H9 (cell line): Measurements from ENCODE around the gene FHIP1B. TPM values are rescaled to one million over a fixed set of nuclear protein-coding genes. Genes with fewer than 3 reads are reported as not detected.
A peak's percentile ranks its signal among the peaks of the same experiment; 100 is the strongest.

ENCODE experiments used
- DNase-seq: peaks from one replicate; pipeline ENCODE4 v3.0.0-alpha.2; 2017
- H2AFZ ChIP-seq: one replicate; pipeline ENCODE4 v1.6.1; 2013; ENCODE audit warnings: mild to moderate bottlenecking, low read length, control low read depth, moderate library complexity
- H2AK5ac ChIP-seq: 2 replicates; pipeline ENCODE4 v1.6.1; 2013; ENCODE audit warnings: low read length, control low read depth, mixed read lengths; ENCODE audit not compliant: insufficient read length
- H2BK120ac ChIP-seq: one replicate; pipeline ENCODE4 v1.6.1; 2013; ENCODE audit warnings: low read depth, mild to moderate bottlenecking, low read length, control low read depth, inconsistent platforms; ENCODE audit not compliant: poor library complexity, severe bottlenecking
- H2BK12ac ChIP-seq: 2 replicates; pipeline ENCODE4 v1.6.1; 2013; ENCODE audit warnings: low read length, control low read depth, mixed read lengths, low read depth; ENCODE audit not compliant: insufficient read length
- H2BK15ac ChIP-seq: 2 replicates; pipeline ENCODE4 v1.6.1; 2013; ENCODE audit warnings: low read depth, low read length, control low read depth
- H2BK20ac ChIP-seq: one replicate; pipeline ENCODE4 v1.6.1; 2013; ENCODE audit warnings: low read depth, mild to moderate bottlenecking, low read length, control low read depth, inconsistent platforms; ENCODE audit not compliant: poor library complexity, severe bottlenecking
- H2BK5ac ChIP-seq: 2 replicates; pipeline ENCODE4 v1.6.1; 2013; ENCODE audit warnings: low read length, control low read depth, mixed read lengths; ENCODE audit not compliant: insufficient read length
- H3K14ac ChIP-seq: 2 replicates; pipeline ENCODE4 v1.6.1; 2013; ENCODE audit warnings: low read length, control low read depth; ENCODE audit not compliant: insufficient read depth
- H3K18ac ChIP-seq: 2 replicates; pipeline ENCODE4 v1.6.1; 2013; ENCODE audit warnings: low read depth, mild to moderate bottlenecking, mixed read lengths, low read length, control low read depth; ENCODE audit not compliant: insufficient read length
- H3K23ac ChIP-seq: 2 replicates; pipeline ENCODE4 v1.6.1; 2013; ENCODE audit warnings: low read length, control low read depth, mixed read lengths, low read depth; ENCODE audit not compliant: insufficient read length
- H3K23me2 ChIP-seq: 2 replicates; pipeline ENCODE4 v1.6.1; 2013; ENCODE audit warnings: low read depth, mild to moderate bottlenecking, mixed read lengths, low read length, control low read depth; ENCODE audit not compliant: insufficient read length, poor library complexity, severe bottlenecking
- H3K27ac ChIP-seq: 2 replicates; pipeline ENCODE4 v1.5.1; 2013; ENCODE audit warnings: low read length, control low read depth, mixed read lengths, low read depth; ENCODE audit not compliant: insufficient read length
- H3K27me3 ChIP-seq: 2 replicates; pipeline ENCODE4 v1.6.1; 2013; ENCODE audit warnings: low read length, control low read depth, inconsistent platforms; ENCODE audit not compliant: insufficient read depth
- H3K4ac ChIP-seq: 2 replicates; pipeline ENCODE4 v1.6.1; 2013; ENCODE audit warnings: low read depth, mild to moderate bottlenecking, control low read depth, inconsistent platforms, low read length, moderate library complexity
- H3K4me1 ChIP-seq: 2 replicates; pipeline ENCODE4 v1.6.1; 2013; ENCODE audit warnings: low read length, control low read depth, inconsistent platforms; ENCODE audit not compliant: insufficient read depth
- H3K4me2 ChIP-seq: 2 replicates; pipeline ENCODE4 v1.6.1; 2013; ENCODE audit warnings: low read length, control low read depth, mixed read lengths; ENCODE audit not compliant: insufficient read length, insufficient read depth
- H3K56ac ChIP-seq: 2 replicates; pipeline ENCODE4 v1.6.1; 2013; ENCODE audit warnings: low read depth, mild to moderate bottlenecking, mixed read lengths, low read length, control low read depth; ENCODE audit not compliant: insufficient read length
- H3K79me1 ChIP-seq: 2 replicates; pipeline ENCODE4 v1.6.1; 2013; ENCODE audit warnings: low read depth, mild to moderate bottlenecking, moderate library complexity, low read length, control low read depth, inconsistent platforms; ENCODE audit not compliant: insufficient read depth, poor library complexity, severe bottlenecking
- H3K79me2 ChIP-seq: 2 replicates; pipeline ENCODE4 v1.6.1; 2013; ENCODE audit warnings: low read length, control low read depth, inconsistent platforms; ENCODE audit not compliant: insufficient read depth
- H3K9ac ChIP-seq: 2 replicates; pipeline ENCODE4 v1.6.1; 2013; ENCODE audit warnings: low read length, control low read depth, mixed read lengths; ENCODE audit not compliant: insufficient read length; ENCODE audit errors: extremely low read depth
- H3K9me3 ChIP-seq: one replicate; pipeline ENCODE4 v1.6.1; 2013; ENCODE audit warnings: low read depth, low read length, inconsistent platforms; ENCODE audit not compliant: control insufficient read depth
- H3T11ph ChIP-seq: one replicate; pipeline ENCODE4 v1.6.1; 2013; ENCODE audit warnings: mild to moderate bottlenecking, low read length, control low read depth, inconsistent platforms
- H4K20me1 ChIP-seq: one replicate; pipeline ENCODE4 v1.6.1; 2013; ENCODE audit not compliant: control insufficient read depth, insufficient read length, insufficient read depth
- H4K5ac ChIP-seq: 2 replicates; pipeline ENCODE4 v1.6.1; 2013; ENCODE audit warnings: low read depth, mild to moderate bottlenecking, mixed read lengths, low read length, control low read depth; ENCODE audit not compliant: insufficient read length
- H4K8ac ChIP-seq: replicated peaks from 2 replicates; pipeline ENCODE4 v1.6.1; 2013; ENCODE audit warnings: low read length, control low read depth, mixed read lengths, low read depth; ENCODE audit not compliant: insufficient read length
- H4K91ac ChIP-seq: 2 replicates; pipeline ENCODE4 v1.6.1; 2013; ENCODE audit warnings: low read depth, mild to moderate bottlenecking, moderate library complexity, mixed read lengths, low read length, control low read depth; ENCODE audit not compliant: insufficient read length
- H3K27ac Mint-ChIP-seq, 3 experiments: 2 replicates in 2 of 3; 3 replicates in 1 of 3; pipeline ENCODE4 v1.8.0; 2020 to 2021; ENCODE audit warnings: mixed read lengths in 3 of 3, mild to moderate bottlenecking in 1 of 3, moderate library complexity in 1 of 3
- H3K27me3 Mint-ChIP-seq: 2 replicates; pipeline ENCODE4 v1.8.0; 2021; ENCODE audit warnings: low read depth, mild to moderate bottlenecking, moderate library complexity, mixed read lengths
- H3K36me3 Mint-ChIP-seq, 3 experiments: 2 replicates in 2 of 3; 3 replicates in 1 of 3; pipeline ENCODE4 v1.8.0; 2020 to 2021; ENCODE audit warnings: low read depth in 3 of 3, mixed read lengths in 3 of 3; ENCODE audit not compliant: insufficient read depth in 1 of 3
- H3K4me1 Mint-ChIP-seq, 2 experiments: 2 replicates each; pipeline ENCODE4 v1.8.0; 2020; ENCODE audit warnings: mixed read lengths in 2 of 2
- H3K4me3 Mint-ChIP-seq, 2 experiments: 2 replicates in 1 of 2; 3 replicates in 1 of 2; pipeline ENCODE4 v1.8.0; 2020 to 2021; ENCODE audit warnings: mild to moderate bottlenecking in 2 of 2, mixed read lengths in 2 of 2, moderate library complexity in 1 of 2
- H3K9me3 Mint-ChIP-seq, 2 experiments: 2 replicates in 1 of 2; 3 replicates in 1 of 2; pipeline ENCODE4 v1.8.0; 2020; ENCODE audit warnings: mild to moderate bottlenecking in 2 of 2, mixed read lengths in 2 of 2, moderate library complexity in 1 of 2
- WGBS: extraction: QIAGEN DNeasy Blood & Tissue Kit; methylation state at CpG from one replicate; pipeline ENCODE4 v1.1.7; 2013; ENCODE audit warnings: missing lambda C conversion rate, low lambda C conversion rate, mixed read lengths; ENCODE audit not compliant: insufficient read length; ENCODE audit errors: extremely low coverage; 5-methylcytosine and 5-hydroxymethylcytosine counted together
- total RNA-seq: library from RNA; stranded (reverse); gene quantifications from 2 replicates; pipeline ENCODE4 v1.2.1, GENCODE V29; 2021
- TF ChIP-seq, protein P1 (sequence below): fragments of 200-600 bp; sonication (generic); conservative IDR thresholded peaks from 3 replicates; pipeline ENCODE4 v1.8.0; 2021; ENCODE audit warnings: antibody characterized with exemption, mild to moderate bottlenecking

The FHIP1B gene
- total RNA-seq, 1 experiment from 2014 or later: 28.5 TPM

DNA sequence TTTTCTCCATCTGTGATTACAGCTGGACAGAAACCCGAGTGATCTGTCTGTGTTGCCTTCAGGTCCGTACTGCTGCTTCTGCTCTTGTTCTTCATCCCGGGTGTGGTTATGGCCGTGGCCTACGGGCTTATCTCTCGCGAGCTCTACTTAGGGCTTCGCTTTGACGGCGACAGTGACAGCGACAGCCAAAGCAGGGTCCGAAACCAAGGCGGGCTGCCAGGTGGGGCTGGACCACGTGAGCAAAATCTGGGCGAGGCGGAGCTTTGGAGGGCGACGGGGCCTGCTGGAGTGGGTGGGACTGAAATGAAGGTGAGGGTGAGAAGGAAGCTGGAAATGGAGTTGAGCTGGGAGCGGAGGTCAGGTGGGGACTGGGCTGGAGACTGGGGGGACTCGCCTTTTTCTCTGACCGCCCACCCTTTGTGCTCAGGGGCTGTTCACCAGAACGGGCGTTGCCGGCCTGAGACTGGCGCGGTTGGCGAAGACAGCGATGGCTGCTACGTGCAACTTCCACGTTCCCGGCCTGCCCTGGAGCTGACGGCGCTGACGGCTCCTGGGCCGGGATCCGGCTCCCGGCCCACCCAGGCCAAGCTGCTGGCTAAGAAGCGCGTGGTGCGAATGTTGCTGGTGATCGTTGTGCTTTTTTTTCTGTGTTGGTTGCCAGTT lies 36.3 kb upstream of the FHIP1B start:
- H3K4me1 Mint-ChIP-seq: peaks cover 13 to 14% of the 10 kb centered on the region in 2 experiments
- TF ChIP-seq, protein P1, sequence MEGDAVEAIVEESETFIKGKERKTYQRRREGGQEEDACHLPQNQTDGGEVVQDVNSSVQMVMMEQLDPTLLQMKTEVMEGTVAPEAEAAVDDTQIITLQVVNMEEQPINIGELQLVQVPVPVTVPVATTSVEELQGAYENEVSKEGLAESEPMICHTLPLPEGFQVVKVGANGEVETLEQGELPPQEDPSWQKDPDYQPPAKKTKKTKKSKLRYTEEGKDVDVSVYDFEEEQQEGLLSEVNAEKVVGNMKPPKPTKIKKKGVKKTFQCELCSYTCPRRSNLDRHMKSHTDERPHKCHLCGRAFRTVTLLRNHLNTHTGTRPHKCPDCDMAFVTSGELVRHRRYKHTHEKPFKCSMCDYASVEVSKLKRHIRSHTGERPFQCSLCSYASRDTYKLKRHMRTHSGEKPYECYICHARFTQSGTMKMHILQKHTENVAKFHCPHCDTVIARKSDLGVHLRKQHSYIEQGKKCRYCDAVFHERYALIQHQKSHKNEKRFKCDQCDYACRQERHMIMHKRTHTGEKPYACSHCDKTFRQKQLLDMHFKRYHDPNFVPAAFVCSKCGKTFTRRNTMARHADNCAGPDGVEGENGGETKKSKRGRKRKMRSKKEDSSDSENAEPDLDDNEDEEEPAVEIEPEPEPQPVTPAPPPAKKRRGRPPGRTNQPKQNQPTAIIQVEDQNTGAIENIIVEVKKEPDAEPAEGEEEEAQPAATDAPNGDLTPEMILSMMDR: no peak
- peaks cover 45% of the 10 kb centered on the region for H3K27me3 Mint-ChIP-seq

More for the DNA sequence above, 36.3 kb upstream of the FHIP1B start:
- Histone ChIP-seq H2BK15ac (no peak overlapping the region), H3K4me2 (no peak overlapping the region), H2BK20ac (no peak overlapping the region), H3K14ac (no peak overlapping the region), H3K9ac (no peak overlapping the region), H3K4ac (no peak overlapping the region), H4K91ac (no peak overlapping the region), H3K9me3 (no peaks in the 10 kb centered on the region), H2AK5ac (no peak overlapping the region), H2AFZ (no peak overlapping the region), H3K4me1 (no peaks in the 10 kb centered on the region), H3T11ph (no peak overlapping the region), H2BK12ac (no peak overlapping the region), H4K8ac (no peak overlapping the region), H2BK120ac (no peak overlapping the region), H3K18ac (no peak overlapping the region), H4K5ac (no peak overlapping the region), H3K27ac (no peak overlapping the region), H4K20me1 (no peaks in the 10 kb centered on the region), H3K23ac (no peak overlapping the region), H2BK5ac (no peak overlapping the region), H3K23me2 (no peaks in the 10 kb centered on the region), H3K56ac (no peak overlapping the region), H3K79me2 (no peaks in the 10 kb centered on the region), H3K27me3 (no peaks in the 10 kb centered on the region), H3K79me1 (no peaks in the 10 kb centered on the region)
- no peaks in the 10 kb centered on the region for H3K9me3 Mint-ChIP-seq
- H3K36me3 Mint-ChIP-seq: peaks cover 0 to 16% (median 2%) of the 10 kb centered on the region in 3 experiments; a peak in 4 of 7 replicates
- H3K4me3 Mint-ChIP-seq: no peak overlapping the region
- H3K27ac Mint-ChIP-seq: peak overlapping the region in 1 of 3 experiments; percentile 57; a peak in 1 of 7 replicates
- WGBS: no CpG with 5 or more reads among the region's 41 CpGs
- peak; percentile 40 for DNase-seq
